K562 (cell line): Measurements from ENCODE around the gene CSKMT. TPM values are rescaled to one million over a fixed set of nuclear protein-coding genes. Genes with fewer than 3 reads are reported as not detected.

Source experiments
- ATAC-seq: fragments of 200-7000 bp; cut with Tn5 transposase; 3 replicates; pipeline ENCODE4 v1.9.1; 2020; ENCODE audit warnings: moderate library complexity
- BruUV-seq: library from RNA; stranded (reverse); fragments of 400-500 nt; replicated peaks from 2 replicates; lab custom pipeline; 2021; lab: Mats Ljungman, UMichigan
- CTCF ChIA-PET: fragments of 300-600 bp; formaldehyde crosslinking; extraction: SDS; loops from one replicate; lab custom pipeline; 2021; ENCODE audit warnings: low intra/inter-chr PET ratio; lab: Yijun Ruan, JAX
- POLR2A ChIA-PET: fragments of 300-600, 350-650 bp; sonication (Branson Sonifier 250); formaldehyde crosslinking; extraction: SDS; loops from one replicate; lab custom pipeline; 2021; ENCODE audit warnings: antibody characterized with exemption, inconsistent platforms; lab: Yijun Ruan, JAX
- DNase-seq, 4 experiments: peaks; one replicate each; pipeline versions ENCODE4 v3.0.0 to v3.0.0-alpha.2; 2011 to 2018; ENCODE audit warnings: low spot score in 3 of 4, mixed read lengths in 3 of 4; ENCODE audit errors: extremely low read depth in 1 of 4
- FAIRE-seq: peaks from 2 replicates; lab custom pipeline; 2011; peaks lifted over from hg19 to GRCh38; lab: Jason Lieb, UNC
- H2AFZ ChIP-seq: 2 replicates; pipeline ENCODE4 v1.6.0; 2011; ENCODE audit warnings: low read depth, low read length, control low read depth, inconsistent platforms
- H3K27ac ChIP-seq: fragments of 200-600 bp; 3 replicates; pipeline ENCODE4 v1.8.0; 2011; ENCODE audit warnings: low read depth, mild to moderate bottlenecking, control low read depth, inconsistent platforms, low read length, moderate library complexity, mixed read lengths; ENCODE audit errors: extremely low read depth
- H3K27me3 ChIP-seq, 2 experiments: fragments of 300-600 bp in 1 of 2; 2 replicates in 1 of 2; 3 replicates in 1 of 2; pipeline versions ENCODE4 v1.6.0 to v1.8.0; 2011; ENCODE audit warnings: inconsistent platforms in 2 of 2, low read length in 2 of 2, mild to moderate bottlenecking in 1 of 2, mixed read lengths in 1 of 2, moderate library complexity in 1 of 2; ENCODE audit not compliant: control insufficient read depth in 2 of 2, insufficient read depth in 2 of 2
- H3K36me3 ChIP-seq: fragments of 300-600 bp; 3 replicates; pipeline ENCODE4 v1.8.0; 2011; ENCODE audit warnings: mild to moderate bottlenecking, low read length, inconsistent platforms; ENCODE audit not compliant: control insufficient read depth, insufficient read depth
- H3K4me1 ChIP-seq, 2 experiments: fragments of 200-600 bp in 1 of 2; replicated peaks in 1 of 2; 2 replicates in 1 of 2; 3 replicates in 1 of 2; pipeline versions ENCODE4 v1.5.1 to v1.8.0; 2011; ENCODE audit warnings: inconsistent platforms in 2 of 2, low read length in 2 of 2, mild to moderate bottlenecking in 1 of 2, mixed read lengths in 1 of 2, moderate library complexity in 1 of 2; ENCODE audit not compliant: control insufficient read depth in 2 of 2, insufficient read depth in 2 of 2
- H3K4me2 ChIP-seq: 2 replicates; pipeline ENCODE4 v1.6.1; 2011; ENCODE audit warnings: low read length, control low read depth, inconsistent platforms, mixed read lengths; ENCODE audit not compliant: insufficient read depth
- H3K4me3 ChIP-seq: fragments of 200-600 bp; sonication (generic), shearing (Covaris generic); 2 replicates; pipeline ENCODE4 v1.5.1; 2016; ENCODE audit warnings: control low read depth, inconsistent platforms
- H3K79me2 ChIP-seq: fragments of 200-600 bp; 3 replicates; pipeline ENCODE4 v1.8.0; 2011; ENCODE audit warnings: low read length, inconsistent platforms; ENCODE audit not compliant: control insufficient read depth, insufficient read depth
- H3K9ac ChIP-seq, 2 experiments: 2 replicates each; pipeline versions ENCODE4 v1.6.0 to v1.6.1; 2011; ENCODE audit warnings: low read depth in 2 of 2, low read length in 2 of 2, control low read depth in 1 of 2, inconsistent platforms in 1 of 2, mild to moderate bottlenecking in 1 of 2, mixed read lengths in 1 of 2; ENCODE audit not compliant: insufficient read depth in 1 of 2
- H3K9me1 ChIP-seq: one replicate; pipeline ENCODE4 v1.6.0; 2011; ENCODE audit warnings: inconsistent platforms, mild to moderate bottlenecking, low read length, moderate library complexity; ENCODE audit not compliant: control insufficient read depth, insufficient read depth
- H3K9me3 ChIP-seq: replicated peaks from 2 replicates; pipeline ENCODE4 v1.5.1; 2011; ENCODE audit warnings: low read depth, low read length, inconsistent platforms; ENCODE audit not compliant: control insufficient read depth, insufficient read depth
- H4K20me1 ChIP-seq: replicated peaks from 2 replicates; pipeline ENCODE4 v1.6.1; 2011; ENCODE audit warnings: low read length, inconsistent platforms, mixed read lengths; ENCODE audit not compliant: control insufficient read depth, insufficient read depth
- BACH1 ChIP-seq: fragments of 200-800 bp; sonication (Bioruptor generic); IDR thresholded peaks from 2 replicates; pipeline ENCODE4 v1.6.1; 2016; ENCODE audit warnings: missing genetic modification characterization, missing compliant biosample characterization
- KLF6 ChIP-seq: fragments of 250-450 bp; sonication (Bioruptor Pico); IDR thresholded peaks from 2 replicates; pipeline ENCODE4 v1.4.0; 2020; ENCODE audit warnings: mild to moderate bottlenecking, moderate library complexity, borderline replicate concordance
- L3MBTL2 ChIP-seq: fragments of 450-650 bp; IDR thresholded peaks from 2 replicates; pipeline ENCODE4 v1.6.1; 2016; ENCODE audit warnings: mild to moderate bottlenecking, moderate library complexity
- MLLT1 ChIP-seq, 2 experiments: fragments of 450-650 bp; IDR thresholded peaks; 2 replicates each; pipeline ENCODE4 v1.6.1; 2016
- NCOA2 ChIP-seq, 2 experiments: fragments of 450-650 bp; IDR thresholded peaks; 2 replicates each; pipeline ENCODE4 v1.6.1; 2018; ENCODE audit warnings: mild to moderate bottlenecking in 2 of 2, moderate library complexity in 1 of 2; ENCODE audit not compliant: partially characterized antibody in 2 of 2
- NONO ChIP-seq, 2 experiments: fragments of 200-400 bp in 1 of 2; fragments of 450-650 bp in 1 of 2; formaldehyde crosslinking in 1 of 2; IDR thresholded peaks; 2 replicates each; pipeline ENCODE4 v1.6.1; 2017; ENCODE audit warnings: low read depth in 2 of 2, mild to moderate bottlenecking in 2 of 2, moderate library complexity in 2 of 2, low read length in 1 of 2
- NR2C1 ChIP-seq, 2 experiments: fragments of 450-650 bp; IDR thresholded peaks; 2 replicates each; pipeline ENCODE4 v1.6.1; 2017; ENCODE audit warnings: mild to moderate bottlenecking in 2 of 2, antibody characterized with exemption in 1 of 2, inconsistent platforms in 1 of 2, missing compliant biosample characterization in 1 of 2, missing genetic modification characterization in 1 of 2
- SRSF7 ChIP-seq: fragments of 200-400 bp; formaldehyde crosslinking; optimal IDR thresholded peaks from 2 replicates; pipeline ENCODE3; 2017; ENCODE audit warnings: mild to moderate bottlenecking, low read depth, low read length
- TOE1 ChIP-seq, 2 experiments: fragments of 450-650 bp in 1 of 2; sonication (generic) in 1 of 2; formaldehyde crosslinking in 1 of 2; IDR thresholded peaks; 2 replicates each; pipeline versions ENCODE4 v1.7.1 to v1.8.0; 2016 to 2022; ENCODE audit warnings: borderline replicate concordance in 2 of 2, mild to moderate bottlenecking in 2 of 2, antibody characterized with exemption in 1 of 2, inconsistent platforms in 1 of 2, low read depth in 1 of 2, missing genetic modification reagents in 1 of 2, moderate library complexity in 1 of 2
- VEZF1 ChIP-seq: fragments of 200-800 bp; sonication (Bioruptor generic); IDR thresholded peaks from 2 replicates; pipeline ENCODE4 v1.6.1; 2017; ENCODE audit warnings: missing genetic modification characterization, missing compliant biosample characterization
- WGBS: fragments of 100-300 bp; shearing (Covaris generic); methylation state at CpG from one replicate; pipeline ENCODE4 v1.1.6; 2016; ENCODE audit warnings: low coverage, mixed read lengths; ENCODE audit not compliant: insufficient coverage; ENCODE audit errors: missing lambda C conversion rate; 5-methylcytosine and 5-hydroxymethylcytosine counted together
- in situ Hi-C: fragments of 300-500 bp; cut with MboI; formaldehyde crosslinking; loops from 4 replicates; pipeline ENCODE4 v1.15.0; 2018; ENCODE audit warnings: inconsistent platforms, mixed read lengths
- intact Hi-C: fragments of 100-400 bp; cut with micrococcal nuclease; formaldehyde crosslinking; loops from 2 replicates; pipeline ENCODE4 v1.14.2; 2022
- polyA plus RNA-seq, 8 experiments: library from polyadenylated mRNA; depleted of rRNA in 4 of 8; stranded (reverse) in 5 of 8; unstranded in 3 of 8; fragments of >200 nt; fragmentation: Nextera tagmentation in 2 of 8; fragmentation: Illumina TruSeq in 1 of 8; extraction: Ambion mirVana in 2 of 8; extraction: Trizol in 1 of 8; gene quantifications; 2 replicates each; pipeline versions ENCODE4 v1.2.1 to v1.2.3, GENCODE V29; 2011 to 2014; ENCODE audit warnings: inconsistent platforms in 1 of 8, missing spikeins in 1 of 8
- total RNA-seq, 7 experiments: library from RNA; depleted of rRNA in 6 of 7; stranded (reverse); fragments of >200 nt in 6 of 7; fragmentation: Illumina TruSeq in 2 of 7; extraction: Trizol in 2 of 7; gene quantifications; 2 replicates each; pipeline versions ENCODE4 v1.2.1 to v1.2.3, GENCODE V29; 2011 to 2021; ENCODE audit warnings: low replicate concordance in 1 of 7

Gene CSKMT
- total and polyA plus RNA-seq, 9 of the 15 experiments (the other 6 are each of a cell fraction or from before 2014, with no cell fraction given) = 10.3 to 108 (median 27.2) TPM

GRCh38 chr11:62715150-62716130 lies 50.3 kb downstream of the CSKMT start:
- POLR2A ChIA-PET = interaction anchor here (0.8 to 5.9 kb wide), 4 partner anchors 8 to 126 kb away, joined by 3 to 29 read pairs (median 4); partner anchors contain the start of genes BSCL2, GNG3 and POLR2G
- TF ChIP-seq MLLT1 (IDR thresholded peaks at IDR 0.05) (peak in 1 of 2 experiments; percentile 76; a peak in 2 of 4 replicates), SRSF7 (no peak), L3MBTL2 (no peak), NCOA2 (IDR thresholded peaks at IDR 0.05; ENCODE audit: partially characterized antibody in 2 of 2) (no peak), TOE1 (IDR thresholded peaks at IDR 0.05; ENCODE audit: borderline replicate concordance) (no peak), TOE1 (CRISPR knock-in tag; IDR thresholded peaks at IDR 0.05; ENCODE audit: borderline replicate concordance, low read depth) (no peak), BACH1 (tag) (no peak), NR2C1 (IDR thresholded peaks at IDR 0.05) (no peak), NR2C1 (tag; IDR thresholded peaks at IDR 0.05) (no peak), NONO (IDR thresholded peaks at IDR 0.05; ENCODE audit: low read depth in 2 of 2, low read length in 1 of 2) (no peak), VEZF1 (CRISPR knock-in tag) (0 out of 2 replicates have a peak, but pooled peaks have one; percentile 2), KLF6 (CRISPR knock-in tag) (no peak)
- 95% methylated on average over 22 of the region's 24 CpGs for WGBS
- Histone ChIP-seq H3K4me2 (no peak overlapping the region), H2AFZ (no peak overlapping the region), H3K9me1 (no peaks in the 10 kb centered on the region), H4K20me1 (peaks cover 4% of the 10 kb centered on the region; the same call in 1 of the 2 replicates), H3K27ac (no peak overlapping the region), H3K9ac (no peak overlapping the region), H3K4me1 (peaks cover 7 to 9% of the 10 kb centered on the region in 2 experiments; a peak in 4 of 5 replicates), H3K27me3 (no peaks in the 10 kb centered on the region), H3K9me3 (no peaks in the 10 kb centered on the region), H3K79me2 (peaks cover 31% of the 10 kb centered on the region; the same call in 2 of the 3 replicates), H3K4me3 (no peak overlapping the region), H3K36me3 (peaks cover 95% of the 10 kb centered on the region)
- CTCF ChIA-PET = no interaction called here
- BruUV-seq = no TSS peak
- FAIRE-seq = no peak
- ATAC-seq = no peak
- no peak for DNase-seq
- intact Hi-C loops (no loop called here), in situ Hi-C loops (no loop called here)
